Heart right ventricle (tissue), 16 donors: ENCODE data around the gene NPAS3. TPM values are rescaled to one million over a fixed set of nuclear protein-coding genes. Genes with fewer than 3 reads are reported as not detected.

Experiments used
- ATAC-seq, 8 donors: fragments of 200-7000 bp; cut with Tn5 transposase; one replicate each; pipeline ENCODE4 v1.9.1; 2020; ENCODE audit warnings: mild to moderate bottlenecking in 8 of 8, moderate library complexity in 8 of 8, moderate number of reproducible peaks in 1 of 8
- DNase-seq, 2 donors: peaks; one replicate each; pipeline ENCODE4 v3.0.0-alpha.2; 2020
- H3K27ac ChIP-seq, 10 donors: fragments of 200-600 bp; sonication (generic) in 2 of 10; one replicate each; pipeline versions ENCODE4 v1.5.0 to v1.8.0; 2020 to 2022; ENCODE audit warnings: mild to moderate bottlenecking in 3 of 10
- H3K27me3 ChIP-seq, 7 donors: fragments of 200-600 bp; one replicate each; pipeline ENCODE4 v1.8.0; 2021 to 2022; ENCODE audit warnings: mild to moderate bottlenecking in 2 of 7
- H3K36me3 ChIP-seq, 9 donors: fragments of 200-600 bp; sonication (generic) in 1 of 9; one replicate each; pipeline versions ENCODE4 v1.5.0 to v1.8.0; 2020 to 2022; ENCODE audit warnings: mild to moderate bottlenecking in 2 of 9
- H3K4me1 ChIP-seq, 9 donors: fragments of 200-600 bp; sonication (generic) in 1 of 9; one replicate each; pipeline versions ENCODE4 v1.5.0 to v1.8.0; 2020 to 2022; ENCODE audit warnings: mild to moderate bottlenecking in 4 of 9
- H3K4me3 ChIP-seq, 10 donors: fragments of 200-600 bp; sonication (generic) in 2 of 10; one replicate each; pipeline versions ENCODE4 v1.5.0 to v1.8.0; 2020 to 2022; ENCODE audit warnings: mild to moderate bottlenecking in 7 of 10, moderate library complexity in 2 of 10
- H3K9me3 ChIP-seq, 11 donors: fragments of 200-600 bp in 10 of 11; sonication (generic) in 2 of 11; one replicate each; pipeline versions ENCODE4 v1.5.0 to v1.8.0; 2013 to 2022; ENCODE audit warnings: mild to moderate bottlenecking in 2 of 11, control low read depth in 1 of 11, moderate library complexity in 1 of 11
- WGBS, 2 donors: extraction: QIAGEN DNeasy Blood & Tissue Kit; methylation state at CpG; one replicate each; pipeline ENCODE4 v1.1.7; 2013; ENCODE audit warnings: inconsistent platforms in 1 of 2; 5-methylcytosine and 5-hydroxymethylcytosine counted together
- intact Hi-C, 10 donors: fragments of 100-400 bp; cut with DNase I; formaldehyde crosslinking; loops; one replicate each; pipeline versions ENCODE4 v1.11.1 to v1.14.2; 2022
- polyA plus RNA-seq, 2 donors: library from polyadenylated mRNA; stranded (reverse); fragments of 200-250 nt; gene quantifications; one replicate each; pipeline ENCODE4 v1.2.3, GENCODE V29; 2013
- total RNA-seq, 10 donors: library from RNA; stranded (reverse); fragmentation: NEBNext Ultra II Directional in 3 of 10; extraction: Animal tissue kit (Norgen Biotek cat#: 25700) in 3 of 10; gene quantifications; one replicate each; pipeline versions ENCODE4 v1.2.1 to v1.2.4, GENCODE V29; 2021 to 2023
- TF ChIP-seq, protein P1 (sequence below), 9 donors: fragments of 200-600 bp; sonication (generic) in 2 of 9; IDR thresholded peaks; one replicate each; pipeline versions ENCODE4 v1.5.0 to v1.8.0; 2021 to 2022; ENCODE audit warnings: antibody characterized with exemption in 9 of 9, mild to moderate bottlenecking in 5 of 9, moderate library complexity in 1 of 9
- donor health status: Arrhythmogenic right ventricular cardiomyopathy.
- donor health status: ischemic (EF 13 %, LVEDD 7.1; RV severe dilation, severe dysfunction).
- donor health status: healthy with polysubstance abuse.
- donor health status: DM: no; HTN: yes; CAD: no.
- donor health status: DM: no; HTN: no; CAD: no.
- donor health status: ischemic (EF 25% LVEDD 6.9; RV normal size, moderate dysfunction).
- donor health status: ischemic (EF 25% LVEDD 5.7; RV mildly dilated, moderate dysfunction).
- donor health status: healthy.
- donor health status: DM: yes; HTN: yes; CAD: no.
- donor health status: Ischemic cardiomyopathy.
- donor health status: ischemic (EF 35%, LVEDD 5.7; RV mildly dilated, moderate dysfunction).
- donor health status: nonischemic (EF 11% LVEDD 7.7; RV severe dilation, severe dysfunction).
- donor health status: DM: yes; HTN: yes; CAD: no.
- donor health status: PGD.
- donor health status: ischemic (EF 29% LVEDD 5.4; RV normal size, mild dysfunction).
- donor health status: nonischemic (EF 23%, LVEDD 6.1; RV moderate dilation, normal function).

NPAS3 gene
- total and polyA plus RNA-seq, 12 donors: 0.12 to 2.8 (median 0.99) TPM

DNA sequence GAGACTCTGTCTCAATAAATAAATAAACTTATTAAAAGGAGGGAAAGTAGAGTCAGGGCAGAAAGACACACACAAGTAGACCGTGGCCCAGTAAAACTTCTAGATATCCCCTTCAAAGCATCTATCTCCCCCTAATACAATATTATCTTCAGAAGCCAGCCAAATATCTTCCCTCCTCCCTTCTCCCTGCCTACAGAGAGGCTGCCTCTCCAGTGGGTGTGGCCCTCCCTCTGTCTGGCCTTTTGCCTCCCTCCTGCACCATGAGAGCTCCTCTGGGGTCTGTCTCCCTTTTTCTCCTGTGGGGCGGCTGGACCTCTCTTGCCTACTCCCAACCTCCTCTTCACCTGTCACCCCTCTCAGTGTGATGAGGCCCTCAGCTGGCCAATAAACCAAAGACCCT is 873.0 kb downstream of the NPAS3 start:
- Histone ChIP-seq H3K4me3 (no peak overlapping the region), H3K9me3 (no peaks in the 10 kb centered on the region), H3K27ac (no peak overlapping the region), H3K4me1 (no peaks in the 10 kb centered on the region), H3K36me3 (no peaks in the 10 kb centered on the region), H3K27me3 (peaks cover 0 to 8% (median 0%) of the 10 kb centered on the region in 7 donors)
- DNase-seq: no peak
- intact Hi-C loops: no loop called here
- no peak for ATAC-seq
- TF ChIP-seq, protein P1, sequence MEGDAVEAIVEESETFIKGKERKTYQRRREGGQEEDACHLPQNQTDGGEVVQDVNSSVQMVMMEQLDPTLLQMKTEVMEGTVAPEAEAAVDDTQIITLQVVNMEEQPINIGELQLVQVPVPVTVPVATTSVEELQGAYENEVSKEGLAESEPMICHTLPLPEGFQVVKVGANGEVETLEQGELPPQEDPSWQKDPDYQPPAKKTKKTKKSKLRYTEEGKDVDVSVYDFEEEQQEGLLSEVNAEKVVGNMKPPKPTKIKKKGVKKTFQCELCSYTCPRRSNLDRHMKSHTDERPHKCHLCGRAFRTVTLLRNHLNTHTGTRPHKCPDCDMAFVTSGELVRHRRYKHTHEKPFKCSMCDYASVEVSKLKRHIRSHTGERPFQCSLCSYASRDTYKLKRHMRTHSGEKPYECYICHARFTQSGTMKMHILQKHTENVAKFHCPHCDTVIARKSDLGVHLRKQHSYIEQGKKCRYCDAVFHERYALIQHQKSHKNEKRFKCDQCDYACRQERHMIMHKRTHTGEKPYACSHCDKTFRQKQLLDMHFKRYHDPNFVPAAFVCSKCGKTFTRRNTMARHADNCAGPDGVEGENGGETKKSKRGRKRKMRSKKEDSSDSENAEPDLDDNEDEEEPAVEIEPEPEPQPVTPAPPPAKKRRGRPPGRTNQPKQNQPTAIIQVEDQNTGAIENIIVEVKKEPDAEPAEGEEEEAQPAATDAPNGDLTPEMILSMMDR (IDR thresholded peaks at IDR 0.05): no peak
- 87 to 93% methylated on average over 2 of the region's 2 CpGs for WGBS, 2 donors

DNA sequence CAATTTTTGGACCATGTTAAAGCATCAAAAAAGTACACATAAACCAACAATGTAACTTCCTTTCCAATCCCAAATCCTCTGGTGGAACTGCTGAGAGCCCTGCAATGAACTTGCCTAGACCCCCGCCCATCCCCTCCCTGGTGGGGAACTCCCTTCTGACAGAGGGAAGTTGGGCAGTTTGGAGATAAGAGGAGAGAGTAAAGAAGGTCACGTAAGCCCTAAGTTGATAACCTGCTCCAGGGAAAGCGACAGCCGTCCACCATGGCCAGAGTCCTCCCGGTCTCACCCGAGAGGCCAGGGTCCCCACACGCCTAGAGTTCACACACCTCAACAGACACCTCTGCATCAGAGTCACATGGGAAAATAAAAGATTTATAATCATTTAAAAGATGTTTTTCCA is 873.5 kb downstream of the NPAS3 start:
- no peak for DNase-seq
- Histone ChIP-seq H3K9me3 (no peaks in the 10 kb centered on the region), H3K4me3 (no peak overlapping the region), H3K36me3 (no peaks in the 10 kb centered on the region), H3K27ac (no peak overlapping the region), H3K4me1 (no peaks in the 10 kb centered on the region), H3K27me3 (peaks cover 0 to 8% (median 0%) of the 10 kb centered on the region in 7 donors)
- TF ChIP-seq, protein P1 (IDR thresholded peaks at IDR 0.05): no peak
- ATAC-seq: no peak
- WGBS, 2 donors: 65 to 71% methylated on average over 7 of the region's 7 CpGs
- intact Hi-C loops: no loop called here

DNA sequence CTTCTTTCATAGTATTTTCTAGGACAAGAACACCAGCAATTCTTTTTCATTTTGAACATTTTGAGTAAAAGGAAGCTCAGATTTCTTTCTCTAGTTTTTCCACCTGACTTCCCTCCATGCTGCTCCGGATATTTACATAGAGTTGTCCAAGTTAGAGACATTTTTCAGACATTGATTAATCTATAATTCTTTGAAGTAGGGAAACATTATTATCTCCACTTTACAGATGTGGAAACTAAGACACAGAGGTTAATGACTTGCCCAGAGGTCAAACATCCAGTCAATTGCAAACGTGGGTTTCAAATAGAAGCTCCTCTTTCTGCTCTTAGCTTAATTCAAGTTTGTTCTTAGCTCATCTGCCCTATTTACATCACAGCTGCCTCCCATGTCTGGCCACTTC is 873.9 kb downstream of the NPAS3 start:
- TF ChIP-seq, protein P1 (IDR thresholded peaks at IDR 0.05): no peak
- no peak for ATAC-seq
- Histone ChIP-seq H3K9me3 (no peaks in the 10 kb centered on the region), H3K27ac (no peak overlapping the region), H3K36me3 (no peaks in the 10 kb centered on the region), H3K4me3 (no peak overlapping the region), H3K27me3 (peaks cover 0 to 8% (median 0%) of the 10 kb centered on the region in 7 donors), H3K4me1 (no peaks in the 10 kb centered on the region)
- intact Hi-C loops: no loop called here
- no peak for DNase-seq
- 55 to 60% methylated on average over 2 of the region's 2 CpGs for WGBS, 2 donors

DNA sequence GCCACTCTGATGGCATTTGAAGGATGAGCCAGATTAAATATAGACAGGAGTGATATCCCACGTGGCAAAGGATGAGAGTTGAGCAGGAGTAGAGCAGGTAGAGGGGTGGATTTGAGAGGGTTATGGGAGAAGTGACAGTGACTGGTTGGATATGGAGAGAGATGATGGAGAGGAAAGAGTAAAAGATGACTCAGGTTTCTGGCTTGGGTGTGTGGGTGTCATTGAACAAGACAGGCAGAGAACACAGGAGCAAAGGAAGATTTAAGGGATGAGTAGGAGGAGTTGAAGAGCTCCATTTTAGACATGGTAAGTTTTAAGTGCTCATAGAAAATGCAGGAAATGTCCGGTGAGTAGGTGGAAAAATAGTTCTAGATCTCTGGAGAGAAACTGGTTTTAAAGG is 875.3 kb downstream of the NPAS3 start:
- no peak overlapping the region for H3K27ac ChIP-seq
- DNase-seq: no peak

More for the DNA sequence above, 875.3 kb downstream of the NPAS3 start:
- Histone ChIP-seq H3K9me3 (no peaks in the 10 kb centered on the region), H3K27me3 (peaks cover 0 to 8% (median 0%) of the 10 kb centered on the region in 7 donors), H3K36me3 (no peaks in the 10 kb centered on the region), H3K4me3 (no peak overlapping the region), H3K4me1 (no peaks in the 10 kb centered on the region)
- WGBS, 2 donors: 63 to 67% methylated on average over 2 of the region's 2 CpGs
- ATAC-seq: no peak
- TF ChIP-seq, protein P1 (IDR thresholded peaks at IDR 0.05): no peak
- intact Hi-C loops: no loop called here
